ENCODE results near the gene CNKSR3.
"Not testable (repeated sequence)": the region's sequence is repeated elsewhere in the genome, so short reads cannot be mapped to it uniquely, and the experiment has no call there.

The CNKSR3 gene

GRCh38 chr6:154550779-154551178, 40.3 kb upstream of the CNKSR3 start:
- Histone ChIP-seq H3K4me3 (replicated peaks; ENCODE audit: low read depth, low read length) (no peak overlapping the region), H3K36me3 (ENCODE audit: control insufficient read depth, insufficient read depth, low read length) (no peaks in the 10 kb centered on the region), H3K27me3 (replicated peaks; ENCODE audit: control insufficient read depth, insufficient read depth, low read length) (no peaks in the 10 kb centered on the region)
- DNase-seq (ENCODE audit: extremely low read depth, insufficient read length), result no peak
- no peak for TF ChIP-seq CTCF (IDR thresholded peaks at IDR 0.05; ENCODE audit: insufficient read depth, low read length, poor library complexity, severe bottlenecking)

GRCh38 chr6:154549179-154549578, 38.7 kb upstream of the CNKSR3 start:
- no peaks in the 10 kb centered on the region for H3K36me3 ChIP-seq (ENCODE audit: control insufficient read depth, insufficient read depth, low read length)
- no peak overlapping the region for H3K4me3 ChIP-seq (replicated peaks; ENCODE audit: low read depth, low read length)

GRCh38 chr6:154548130-154548830, 37.8 kb upstream of the CNKSR3 start:
- H3K4me3 ChIP-seq (replicated peaks; ENCODE audit: low read depth, low read length), result no peak overlapping the region
- no peak for TF ChIP-seq CTCF (IDR thresholded peaks at IDR 0.05; ENCODE audit: insufficient read depth, low read length, poor library complexity, severe bottlenecking)
- H3K27me3 ChIP-seq (replicated peaks; ENCODE audit: control insufficient read depth, insufficient read depth, low read length), result no peaks in the 10 kb centered on the region
- no peaks in the 10 kb centered on the region for H3K36me3 ChIP-seq (ENCODE audit: control insufficient read depth, insufficient read depth, low read length)
- DNase-seq (ENCODE audit: extremely low read depth, insufficient read length), result no peak

More at GRCh38 chr6:154549179-154549578, 38.7 kb upstream of the CNKSR3 start:
- no peak for TF ChIP-seq CTCF (IDR thresholded peaks at IDR 0.05; ENCODE audit: insufficient read depth, low read length, poor library complexity, severe bottlenecking)
- no peaks in the 10 kb centered on the region for H3K27me3 ChIP-seq (replicated peaks; ENCODE audit: control insufficient read depth, insufficient read depth, low read length)
- no peak for DNase-seq (ENCODE audit: extremely low read depth, insufficient read length)

- H3K4me3 ChIP-seq (replicated peaks; ENCODE audit: low read depth, low read length), result no peak overlapping the region
- H3K36me3 ChIP-seq (ENCODE audit: control insufficient read depth, insufficient read depth, low read length), result no peaks in the 10 kb centered on the region
- no peak for DNase-seq (ENCODE audit: extremely low read depth, insufficient read length)
- H3K27me3 ChIP-seq (replicated peaks; ENCODE audit: control insufficient read depth, insufficient read depth, low read length), result no peaks in the 10 kb centered on the region
- no peak for TF ChIP-seq CTCF (IDR thresholded peaks at IDR 0.05; ENCODE audit: insufficient read depth, low read length, poor library complexity, severe bottlenecking)
These were observed 33.1 kb upstream of the CNKSR3 start for GRCh38 chr6:154543628-154544027.

GRCh38 chr6:154542747-154543146, 32.3 kb upstream of the CNKSR3 start:
- no peak for TF ChIP-seq CTCF (IDR thresholded peaks at IDR 0.05; ENCODE audit: insufficient read depth, low read length, poor library complexity, severe bottlenecking)
- no peaks in the 10 kb centered on the region for H3K27me3 ChIP-seq (replicated peaks; ENCODE audit: control insufficient read depth, insufficient read depth, low read length)
- no peak for DNase-seq (ENCODE audit: extremely low read depth, insufficient read length)
- no peak overlapping the region for H3K4me3 ChIP-seq (replicated peaks; ENCODE audit: low read depth, low read length)
- H3K36me3 ChIP-seq (ENCODE audit: control insufficient read depth, insufficient read depth, low read length), result no peaks in the 10 kb centered on the region

- not testable (repeated sequence) for H3K27me3 ChIP-seq (replicated peaks; ENCODE audit: control insufficient read depth, insufficient read depth, low read length); H3K36me3 ChIP-seq (ENCODE audit: control insufficient read depth, insufficient read depth, low read length); H3K4me3 ChIP-seq (replicated peaks; ENCODE audit: low read depth, low read length)
These were observed 31.4 kb upstream of the CNKSR3 start for GRCh38 chr6:154541837-154542236.

More at GRCh38 chr6:154541837-154542236, 31.4 kb upstream of the CNKSR3 start:
- not testable (repeated sequence) for DNase-seq (ENCODE audit: extremely low read depth, insufficient read length)
